GM11168 (cell line): Measurements from ENCODE around the gene MAP2K6.

Experiments
- in situ Hi-C: fragments of 300-500 bp; cut with MboI; formaldehyde crosslinking; loops from one replicate; pipeline ENCODE4 v1.12.0; 2022; ENCODE audit warnings: low sequenced_read_pairs; ENCODE audit not compliant: unreplicated experiment

MAP2K6 gene

DNA sequence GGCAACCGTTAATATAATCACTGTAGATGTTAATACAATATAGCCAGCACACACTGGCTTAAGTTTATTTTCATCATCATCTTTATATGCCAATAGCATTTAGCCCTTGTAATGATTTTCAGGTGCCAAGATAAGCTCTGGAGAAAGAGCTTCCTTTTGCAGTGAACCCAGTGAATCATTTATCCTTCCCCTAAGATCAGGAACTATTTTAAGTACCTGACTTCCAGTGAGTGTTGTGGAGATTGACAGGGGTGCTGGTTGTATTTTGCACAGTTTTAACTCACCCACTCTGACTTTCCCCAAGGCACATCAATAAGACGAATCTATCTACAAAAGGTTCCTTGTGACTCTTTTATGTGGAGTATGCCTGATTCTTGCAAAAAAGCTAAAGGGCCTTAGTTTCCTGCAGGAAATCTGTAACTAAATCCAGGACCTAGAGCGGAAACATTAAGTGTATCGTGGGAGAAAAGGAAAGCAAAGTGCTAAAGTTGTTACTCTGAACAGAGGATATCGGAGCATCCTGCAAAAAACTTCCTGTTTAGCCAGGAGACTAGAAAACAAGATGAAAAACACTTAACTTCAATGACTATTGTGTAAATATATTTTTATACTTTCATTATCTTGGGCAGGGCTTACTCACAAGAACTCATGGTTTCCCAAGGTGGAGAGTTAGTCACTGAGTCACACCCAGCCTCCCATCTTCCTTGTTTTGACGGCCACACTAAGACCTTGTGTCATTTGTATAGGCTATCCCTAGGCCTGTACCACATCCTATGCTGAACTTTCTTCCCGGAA is 183.6 kb downstream of the MAP2K6 start:
- in situ Hi-C loops, result loop anchor here (10.0 kb wide), 1 partner anchor 547 kb away; no protein-coding TSS in a partner anchor

DNA sequence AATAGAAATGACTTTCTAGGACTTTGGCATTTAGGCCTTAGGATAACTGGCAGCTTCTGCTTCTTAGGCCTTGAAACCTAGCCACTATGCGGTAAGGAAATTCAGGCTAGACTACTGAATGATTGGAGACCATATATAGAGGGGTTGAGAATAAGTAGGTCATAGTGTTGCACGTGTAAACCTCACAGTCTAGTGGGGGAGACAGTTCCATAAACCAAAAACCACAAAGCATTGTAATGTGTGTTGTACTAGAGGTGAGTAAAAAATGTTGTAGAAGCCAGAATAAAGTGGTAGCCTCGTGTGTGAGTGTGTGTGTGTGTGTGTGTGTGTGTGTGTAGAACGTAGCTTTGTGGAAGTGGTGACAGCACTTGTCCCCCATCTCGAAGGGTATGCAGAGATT is 188.5 kb downstream of the MAP2K6 start:
- in situ Hi-C loops, result no loop called here
